Subcutaneous adipose tissue (tissue), 4 donors: ENCODE data around the gene SNED1. TPM values are rescaled to one million over a fixed set of nuclear protein-coding genes. Genes with fewer than 3 reads are reported as not detected.

Experiments
- total RNA-seq, 4 donors: library from RNA; depleted of rRNA; stranded (reverse); fragments of >200 nt; gene quantifications; one replicate each; pipeline ENCODE4 v1.1.0, GENCODE V29; 2016
- TF ChIP-seq, protein P1 (sequence below): fragments of 450-650 bp; IDR thresholded peaks from one replicate; pipeline ENCODE4 v1.5.1; 2016; ENCODE audit warnings: low read depth, mild to moderate bottlenecking, control low read depth, antibody characterized with exemption, moderate library complexity

Gene SNED1
- total RNA-seq, 4 donors from 2014 or later = 34.9 to 83.3 (median 39.7) TPM

GRCh38 chr2:241072553-241073165, 74.2 kb downstream of the SNED1 start:
- TF ChIP-seq, protein P1, sequence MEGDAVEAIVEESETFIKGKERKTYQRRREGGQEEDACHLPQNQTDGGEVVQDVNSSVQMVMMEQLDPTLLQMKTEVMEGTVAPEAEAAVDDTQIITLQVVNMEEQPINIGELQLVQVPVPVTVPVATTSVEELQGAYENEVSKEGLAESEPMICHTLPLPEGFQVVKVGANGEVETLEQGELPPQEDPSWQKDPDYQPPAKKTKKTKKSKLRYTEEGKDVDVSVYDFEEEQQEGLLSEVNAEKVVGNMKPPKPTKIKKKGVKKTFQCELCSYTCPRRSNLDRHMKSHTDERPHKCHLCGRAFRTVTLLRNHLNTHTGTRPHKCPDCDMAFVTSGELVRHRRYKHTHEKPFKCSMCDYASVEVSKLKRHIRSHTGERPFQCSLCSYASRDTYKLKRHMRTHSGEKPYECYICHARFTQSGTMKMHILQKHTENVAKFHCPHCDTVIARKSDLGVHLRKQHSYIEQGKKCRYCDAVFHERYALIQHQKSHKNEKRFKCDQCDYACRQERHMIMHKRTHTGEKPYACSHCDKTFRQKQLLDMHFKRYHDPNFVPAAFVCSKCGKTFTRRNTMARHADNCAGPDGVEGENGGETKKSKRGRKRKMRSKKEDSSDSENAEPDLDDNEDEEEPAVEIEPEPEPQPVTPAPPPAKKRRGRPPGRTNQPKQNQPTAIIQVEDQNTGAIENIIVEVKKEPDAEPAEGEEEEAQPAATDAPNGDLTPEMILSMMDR = no peak

- TF ChIP-seq, protein P1 = no peak
These were observed 75.0 kb downstream of the SNED1 start for GRCh38 chr2:241073166-241074064.

- TF ChIP-seq, protein P1 = no peak
These were observed 75.8 kb downstream of the SNED1 start for GRCh38 chr2:241074065-241074818.

GRCh38 chr2:241074901-241075540, 76.6 kb downstream of the SNED1 start:
- TF ChIP-seq, protein P1 = no peak

DNA sequence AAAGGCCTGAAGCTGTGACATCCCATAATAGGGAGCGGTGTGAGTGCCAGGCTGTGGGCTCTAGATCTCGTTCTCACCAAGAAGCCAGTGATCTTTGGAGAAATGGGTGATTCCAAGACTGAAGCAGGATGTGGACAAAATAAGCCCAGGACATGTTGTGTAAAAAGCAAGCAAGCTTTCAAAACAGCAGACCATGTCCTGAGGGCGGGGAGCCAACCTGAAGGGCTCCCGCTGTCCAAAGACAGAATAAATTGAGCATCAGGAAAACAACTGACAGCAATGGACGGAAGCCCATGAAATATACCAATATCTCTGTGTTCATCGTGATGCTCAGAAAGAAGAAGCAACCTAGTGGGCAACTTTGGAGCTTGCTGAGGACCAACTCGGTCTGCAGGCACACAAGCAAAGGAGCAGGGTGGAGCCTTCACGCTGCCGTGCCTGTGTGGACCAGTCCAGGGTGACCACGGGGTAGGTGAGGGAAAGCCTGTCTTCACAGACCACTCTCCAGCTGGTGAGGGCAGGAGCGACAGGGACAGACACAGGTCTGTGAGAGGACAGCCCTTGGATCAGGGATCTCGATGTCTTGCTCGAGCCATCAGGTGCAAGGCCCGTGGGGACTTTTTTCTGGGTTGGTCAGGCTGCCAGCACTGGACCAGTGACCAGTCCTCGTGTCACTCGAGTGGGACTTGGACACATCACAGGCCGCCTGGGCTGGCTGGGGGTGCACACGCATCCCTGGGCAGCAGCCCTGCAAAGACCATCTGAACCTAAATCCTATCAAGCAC, 82.2 kb downstream of the SNED1 start:
- TF ChIP-seq, protein P1 = no peak

DNA sequence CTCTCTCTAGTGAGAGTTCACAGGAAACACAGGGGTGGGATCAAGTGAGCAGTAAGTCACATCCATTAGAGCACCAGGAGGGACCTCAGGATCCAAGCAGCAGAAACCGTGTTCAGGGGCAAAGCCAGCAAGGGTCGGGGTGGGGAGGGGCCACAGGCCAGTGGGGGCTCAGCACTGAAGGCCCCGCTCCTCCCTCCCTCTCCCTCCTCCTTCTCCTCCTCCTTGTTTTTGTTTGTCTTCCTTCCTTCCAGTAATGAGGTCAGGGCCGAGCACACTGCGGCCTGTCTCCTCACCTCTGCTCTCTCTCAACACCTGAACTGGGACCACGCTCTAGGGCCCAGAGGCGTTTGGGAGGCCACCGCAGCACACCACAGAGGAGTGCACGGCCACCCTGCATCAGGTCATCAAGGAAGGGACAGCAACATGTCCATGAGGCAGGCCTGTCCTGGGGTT, 82.8 kb downstream of the SNED1 start:
- TF ChIP-seq, protein P1 = no peak
